Astrocyte (in vitro differentiated cells and primary cell): ENCODE data around the gene DOCK2.

Source experiments
- CTCF ChIP-seq: IDR thresholded peaks from 2 replicates; pipeline ENCODE4 v1.5.1; 2011; ENCODE audit warnings: low read depth, mild to moderate bottlenecking, inconsistent platforms, low read length, moderate library complexity; ENCODE audit not compliant: insufficient read depth
- EZH2 ChIP-seq: IDR thresholded peaks from 2 replicates; pipeline ENCODE4 v1.6.1; 2012; ENCODE audit warnings: mild to moderate bottlenecking, low read length, inconsistent platforms; ENCODE audit not compliant: insufficient read depth

- no peak for TF ChIP-seq CTCF
- no peak for TF ChIP-seq EZH2
Observed at GRCh38 chr5:169595172-169595820, 41.8 kb upstream of the DOCK2 start.
